ENCODE results near the gene BRD1.

DNA sequence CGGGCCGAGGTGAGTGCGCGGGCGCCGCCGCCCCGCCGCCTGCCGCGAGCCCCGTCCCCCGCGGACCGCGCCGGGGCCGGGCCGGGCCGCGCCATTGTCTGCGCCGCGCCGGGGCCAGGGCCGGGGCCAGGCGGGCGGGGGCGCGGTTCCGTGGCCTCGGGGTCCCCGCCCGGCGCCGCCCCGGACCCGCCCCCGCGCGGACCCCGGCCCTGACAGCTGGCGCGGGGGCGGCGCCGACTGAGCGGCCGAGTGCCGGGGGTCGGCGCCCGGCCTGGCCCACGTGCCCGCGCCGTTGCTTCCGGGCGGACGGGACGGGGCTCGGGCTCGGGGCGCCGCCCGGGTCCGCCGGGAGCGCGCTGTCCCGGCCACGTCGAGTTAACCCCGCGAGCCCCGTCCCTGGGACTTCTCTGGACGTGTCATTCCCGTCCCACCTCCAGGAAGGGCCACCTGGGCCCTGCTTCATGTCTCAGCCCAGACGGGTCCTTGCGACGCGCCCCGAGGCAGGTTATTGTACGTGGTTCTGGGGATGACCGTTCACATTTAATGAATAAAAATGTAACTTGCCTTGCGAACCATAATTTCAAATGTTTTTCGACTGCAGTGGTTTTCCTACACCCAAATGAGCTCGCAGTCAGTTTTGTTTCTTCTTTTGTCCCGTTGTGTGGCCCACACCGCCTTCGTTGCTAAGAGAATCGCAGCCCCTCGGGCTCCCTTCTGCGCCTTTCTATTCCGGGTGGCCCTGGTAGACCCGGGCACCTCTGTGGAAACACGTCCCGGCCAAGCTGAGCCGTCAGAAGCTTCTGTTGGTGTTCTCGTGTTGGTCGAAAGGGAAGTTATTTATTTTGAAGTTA is 26.5 kb upstream of the BRD1 start:
- TF ChIP-seq SUZ12 (IDR thresholded peaks at IDR 0.05), result no peak
- TF ChIP-seq, protein P1, sequence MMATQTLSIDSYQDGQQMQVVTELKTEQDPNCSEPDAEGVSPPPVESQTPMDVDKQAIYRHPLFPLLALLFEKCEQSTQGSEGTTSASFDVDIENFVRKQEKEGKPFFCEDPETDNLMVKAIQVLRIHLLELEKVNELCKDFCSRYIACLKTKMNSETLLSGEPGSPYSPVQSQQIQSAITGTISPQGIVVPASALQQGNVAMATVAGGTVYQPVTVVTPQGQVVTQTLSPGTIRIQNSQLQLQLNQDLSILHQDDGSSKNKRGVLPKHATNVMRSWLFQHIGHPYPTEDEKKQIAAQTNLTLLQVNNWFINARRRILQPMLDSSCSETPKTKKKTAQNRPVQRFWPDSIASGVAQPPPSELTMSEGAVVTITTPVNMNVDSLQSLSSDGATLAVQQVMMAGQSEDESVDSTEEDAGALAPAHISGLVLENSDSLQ (IDR thresholded peaks at IDR 0.05), result no peak
- no peak for TF ChIP-seq FOXM1 (IDR thresholded peaks at IDR 0.05; ENCODE audit: borderline replicate concordance)
- TF ChIP-seq LEF1 (IDR thresholded peaks at IDR 0.05; ENCODE audit: borderline replicate concordance), result no peak
- no peak for TF ChIP-seq NFRKB (IDR thresholded peaks at IDR 0.05)
- TF ChIP-seq SP1 (IDR thresholded peaks at IDR 0.05), result no peak
- no peak for TF ChIP-seq TARDBP (IDR thresholded peaks at IDR 0.05)
- TF ChIP-seq BHLHE40 (IDR thresholded peaks at IDR 0.05; ENCODE audit: borderline replicate concordance), result no peak
- TF ChIP-seq HDGF (IDR thresholded peaks at IDR 0.05; ENCODE audit: borderline replicate concordance), result no peak
